Neuronal stem cell (in vitro differentiated cells): Measurements from ENCODE around the gene HEATR1.

ENCODE experiments used
- DNase-seq: peaks from one replicate; pipeline ENCODE4 v3.0.0-alpha.2; 2013; ENCODE audit warnings: low spot score
- H2AFZ ChIP-seq: one replicate; pipeline ENCODE4 v1.6.1; 2013; ENCODE audit warnings: mild to moderate bottlenecking, low read length, inconsistent platforms
- H2AK5ac ChIP-seq: 2 replicates; pipeline ENCODE4 v1.6.1; 2013; ENCODE audit warnings: low read depth, mild to moderate bottlenecking, inconsistent platforms, low read length, moderate library complexity, mixed read lengths
- H2BK120ac ChIP-seq: 2 replicates; pipeline ENCODE4 v1.6.1; 2013; ENCODE audit warnings: low read depth, mild to moderate bottlenecking, inconsistent platforms, low read length, moderate library complexity, mixed read lengths
- H2BK12ac ChIP-seq: one replicate; pipeline ENCODE4 v1.6.1; 2013; ENCODE audit warnings: low read length, inconsistent platforms
- H2BK15ac ChIP-seq: 2 replicates; pipeline ENCODE4 v1.6.1; 2013; ENCODE audit warnings: mild to moderate bottlenecking, low read length, inconsistent platforms, mixed read lengths
- H2BK5ac ChIP-seq: one replicate; pipeline ENCODE4 v1.6.1; 2013; ENCODE audit warnings: inconsistent platforms, mild to moderate bottlenecking, low read length, moderate library complexity
- H3K14ac ChIP-seq: one replicate; pipeline ENCODE4 v1.6.1; 2013; ENCODE audit warnings: low read length, inconsistent platforms
- H3K18ac ChIP-seq: 2 replicates; pipeline ENCODE4 v1.6.1; 2013; ENCODE audit warnings: low read length, inconsistent platforms
- H3K23ac ChIP-seq: 2 replicates; pipeline ENCODE4 v1.6.1; 2013; ENCODE audit warnings: low read depth, mild to moderate bottlenecking, mixed read lengths, low read length, inconsistent platforms; ENCODE audit not compliant: poor library complexity
- H3K27ac ChIP-seq: replicated peaks from 3 replicates; pipeline ENCODE4 v1.5.1; 2013; ENCODE audit warnings: low read length, inconsistent platforms
- H3K27me3 ChIP-seq, 3 experiments: 2 replicates each; pipeline ENCODE4 v1.6.1; 2013; ENCODE audit warnings: low read length in 3 of 3, mild to moderate bottlenecking in 2 of 3, inconsistent platforms in 1 of 3, low read depth in 1 of 3, mixed read lengths in 1 of 3, moderate library complexity in 1 of 3; ENCODE audit not compliant: control insufficient read depth in 3 of 3, insufficient read depth in 3 of 3
- H3K36me3 ChIP-seq, 2 donors: replicated peaks in 1 of 2; 2 replicates each; pipeline ENCODE4 v1.6.1; 2013; ENCODE audit warnings: low read length in 2 of 2; ENCODE audit not compliant: control insufficient read depth in 2 of 2, insufficient read depth in 2 of 2
- H3K4ac ChIP-seq: 2 replicates; pipeline ENCODE4 v1.6.1; 2013; ENCODE audit warnings: inconsistent platforms, mild to moderate bottlenecking, low read length, moderate library complexity
- H3K4me1 ChIP-seq, 2 donors: 1 replicate in 1 of 2; 2 replicates in 1 of 2; pipeline ENCODE4 v1.6.1; 2013; ENCODE audit warnings: low read length in 2 of 2, low read depth in 1 of 2; ENCODE audit not compliant: control insufficient read depth in 2 of 2, insufficient read depth in 1 of 2
- H3K4me2 ChIP-seq: one replicate; pipeline ENCODE4 v1.6.1; 2013; ENCODE audit warnings: mild to moderate bottlenecking, low read length, inconsistent platforms; ENCODE audit not compliant: insufficient read depth, poor library complexity, severe bottlenecking
- H3K4me3 ChIP-seq, 2 donors: 2 replicates each; pipeline ENCODE4 v1.5.1; 2013; ENCODE audit warnings: low read length in 2 of 2, mild to moderate bottlenecking in 2 of 2, inconsistent platforms in 1 of 2, moderate library complexity in 1 of 2
- H3K79me1 ChIP-seq: one replicate; pipeline ENCODE4 v1.6.1; 2013; ENCODE audit warnings: low read depth, mild to moderate bottlenecking, inconsistent platforms, low read length, moderate library complexity
- H3K9ac ChIP-seq: one replicate; pipeline ENCODE4 v1.6.1; 2013; ENCODE audit warnings: mild to moderate bottlenecking, low read depth, low read length, inconsistent platforms; ENCODE audit not compliant: poor library complexity
- H3K9me3 ChIP-seq, 2 donors: replicated peaks in 1 of 2; 2 replicates each; pipeline versions ENCODE3 to v1.6.1; 2013; ENCODE audit warnings: low read length in 2 of 2, mild to moderate bottlenecking in 2 of 2, inconsistent platforms in 1 of 2, low read depth in 1 of 2, mixed read lengths in 1 of 2, moderate library complexity in 1 of 2; ENCODE audit not compliant: control insufficient read depth in 2 of 2, insufficient read depth in 1 of 2
- H4K8ac ChIP-seq: one replicate; pipeline ENCODE4 v1.6.1; 2013; ENCODE audit warnings: low read depth, mild to moderate bottlenecking, inconsistent platforms, low read length, moderate library complexity
- H4K91ac ChIP-seq: one replicate; pipeline ENCODE4 v1.6.1; 2013; ENCODE audit warnings: low read length, low read depth, mild to moderate bottlenecking, inconsistent platforms; ENCODE audit not compliant: poor library complexity
- WGBS, 2 donors: extraction: QIAGEN DNeasy Blood & Tissue Kit; methylation state at CpG; one replicate each; pipeline ENCODE4 v1.1.7; 2013; ENCODE audit warnings: missing lambda C conversion rate in 2 of 2, mixed read lengths in 1 of 2; ENCODE audit not compliant: insufficient read length in 2 of 2, insufficient replicate concordance in 1 of 2; ENCODE audit errors: extremely low coverage in 2 of 2; 5-methylcytosine and 5-hydroxymethylcytosine counted together

HEATR1 gene

GRCh38 chr1:236638945-236639344 lies 34.6 kb upstream of the HEATR1 start:
- H3K27ac ChIP-seq: no peak overlapping the region
- no CpG with 5 or more reads among the region's 13 CpGs for WGBS, 2 donors

GRCh38 chr1:236636017-236636416 lies 31.7 kb upstream of the HEATR1 start:
- DNase-seq: no peak
- Histone ChIP-seq H2AK5ac (no peak overlapping the region), H3K4me2 (no peak overlapping the region), H3K18ac (no peak overlapping the region), H3K9me3 (peaks cover 0 to 2% of the 10 kb centered on the region in 2 donors), H4K8ac (no peak overlapping the region), H3K27me3 (peaks cover 0 to 2% (median 0%) of the 10 kb centered on the region in 3 experiments), H3K4ac (no peak overlapping the region), H3K14ac (no peak overlapping the region), H4K91ac (no peak overlapping the region), H3K4me3 (no peak overlapping the region), H3K9ac (no peak overlapping the region), H3K36me3 (no peaks in the 10 kb centered on the region), H3K4me1 (no peaks in the 10 kb centered on the region), H3K79me1 (no peaks in the 10 kb centered on the region), H2AFZ (no peak overlapping the region), H2BK12ac (no peak overlapping the region), H3K27ac (no peak overlapping the region), H3K23ac (no peak overlapping the region), H2BK15ac (no peak overlapping the region), H2BK5ac (no peak overlapping the region), H2BK120ac (no peak overlapping the region)
- WGBS, 2 donors: no CpG with 5 or more reads among the region's 7 CpGs

More at GRCh38 chr1:236638945-236639344, 34.6 kb upstream of the HEATR1 start:
- no peak overlapping the region for H4K8ac ChIP-seq
- no peak overlapping the region for H2BK12ac ChIP-seq
- no peak for DNase-seq
- no peaks in the 10 kb centered on the region for H3K4me1 ChIP-seq
- H3K18ac ChIP-seq: no peak overlapping the region
- H3K4me3 ChIP-seq: no peak overlapping the region
- no peaks in the 10 kb centered on the region for H3K79me1 ChIP-seq
- H2AFZ ChIP-seq: no peak overlapping the region
- peaks cover 0 to 2% (median 0%) of the 10 kb centered on the region in 3 experiments for H3K27me3 ChIP-seq
- no peak overlapping the region for H3K9ac ChIP-seq
- no peaks in the 10 kb centered on the region for H3K9me3 ChIP-seq
- no peak overlapping the region for H3K23ac ChIP-seq
- H2BK5ac ChIP-seq: no peak overlapping the region
- H2BK120ac ChIP-seq: no peak overlapping the region
- H4K91ac ChIP-seq: no peak overlapping the region
- H3K4ac ChIP-seq: no peak overlapping the region
- H3K36me3 ChIP-seq: no peaks in the 10 kb centered on the region
- no peak overlapping the region for H3K4me2 ChIP-seq
- H3K14ac ChIP-seq: no peak overlapping the region
- H2AK5ac ChIP-seq: no peak overlapping the region
- no peak overlapping the region for H2BK15ac ChIP-seq

GRCh38 chr1:236627727-236628408 lies 23.6 kb upstream of the HEATR1 start:
- Histone ChIP-seq H3K79me1 (no peaks in the 10 kb centered on the region), H3K18ac (no peak overlapping the region), H3K23ac (no peak overlapping the region), H3K4me2 (no peak overlapping the region), H2BK5ac (no peak overlapping the region), H2AK5ac (no peak overlapping the region), H3K27me3 (no peaks in the 10 kb centered on the region), H3K14ac (no peak overlapping the region), H2AFZ (no peak overlapping the region), H4K8ac (peak overlapping the region; percentile 19), H2BK120ac (no peak overlapping the region), H3K4ac (no peak overlapping the region), H3K36me3 (no peaks in the 10 kb centered on the region), H3K9ac (no peak overlapping the region), H3K4me3 (peak overlapping the region in 1 of 2 donors; percentile 23), H3K27ac (no peak overlapping the region), H3K4me1 (no peaks in the 10 kb centered on the region), H2BK15ac (no peak overlapping the region), H4K91ac (no peak overlapping the region), H3K9me3 (peaks cover 0 to 5% of the 10 kb centered on the region in 2 donors), H2BK12ac (no peak overlapping the region)
- no CpG with 5 or more reads among the region's 2 CpGs for WGBS, 2 donors
- no peak for DNase-seq

- Histone ChIP-seq H3K9me3 (peaks cover 0 to 11% of the 10 kb centered on the region in 2 donors), H4K91ac (no peak overlapping the region), H3K4ac (no peak overlapping the region), H3K79me1 (no peaks in the 10 kb centered on the region), H3K18ac (no peak overlapping the region), H3K4me1 (no peaks in the 10 kb centered on the region), H3K27ac (no peak overlapping the region), H2BK120ac (no peak overlapping the region), H4K8ac (no peak overlapping the region), H2AK5ac (no peak overlapping the region), H3K36me3 (no peaks in the 10 kb centered on the region), H2BK12ac (no peak overlapping the region), H3K27me3 (no peaks in the 10 kb centered on the region), H2BK15ac (no peak overlapping the region), H3K14ac (no peak overlapping the region), H3K23ac (no peak overlapping the region), H3K9ac (no peak overlapping the region), H3K4me2 (no peak overlapping the region), H2AFZ (no peak overlapping the region), H3K4me3 (no peak overlapping the region), H2BK5ac (no peak overlapping the region)
- DNase-seq: no peak
- WGBS, 2 donors: no CpG with 5 or more reads among the region's 4 CpGs
Measured at GRCh38 chr1:236623371-236624166, 19.3 kb upstream of the HEATR1 start.
